ENCODE results near the gene RAP2A. TPM values are rescaled to one million over a fixed set of nuclear protein-coding genes. Genes with fewer than 3 reads are reported as not detected.
A peak's percentile ranks its signal among the peaks of the same experiment; 100 is the strongest.

RAP2A gene
- total RNA-seq, 1 donor from 2014 or later = 80.9 TPM

GRCh38 chr13:97446448-97446847 is 12.5 kb downstream of the RAP2A start:
- DNase-seq (ENCODE audit: low spot score) = no peak

- DNase-seq (ENCODE audit: low spot score) = no peak
Observed at GRCh38 chr13:97448503-97449251, 14.7 kb downstream of the RAP2A start.

DNA sequence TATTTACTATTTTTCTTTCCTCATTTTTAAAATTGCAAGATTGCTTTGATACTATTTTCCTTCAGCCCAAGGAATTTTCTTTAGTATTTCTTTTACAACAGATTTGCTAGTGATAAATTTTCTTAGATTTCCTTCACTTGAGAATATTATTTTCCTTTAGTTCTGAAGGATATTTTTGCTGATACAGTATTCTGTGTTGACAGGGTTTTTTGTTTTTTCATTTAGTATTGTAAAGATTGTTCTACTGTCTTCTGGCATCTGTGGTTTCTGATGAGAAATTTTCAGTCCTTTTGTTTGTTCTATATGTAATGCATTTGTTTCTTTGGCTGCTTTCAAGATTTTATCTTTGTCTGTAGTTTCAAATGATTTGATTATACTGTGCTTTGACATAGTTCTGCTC is 20.7 kb downstream of the RAP2A start:
- DNase-seq (ENCODE audit: low spot score) = no peak

DNA sequence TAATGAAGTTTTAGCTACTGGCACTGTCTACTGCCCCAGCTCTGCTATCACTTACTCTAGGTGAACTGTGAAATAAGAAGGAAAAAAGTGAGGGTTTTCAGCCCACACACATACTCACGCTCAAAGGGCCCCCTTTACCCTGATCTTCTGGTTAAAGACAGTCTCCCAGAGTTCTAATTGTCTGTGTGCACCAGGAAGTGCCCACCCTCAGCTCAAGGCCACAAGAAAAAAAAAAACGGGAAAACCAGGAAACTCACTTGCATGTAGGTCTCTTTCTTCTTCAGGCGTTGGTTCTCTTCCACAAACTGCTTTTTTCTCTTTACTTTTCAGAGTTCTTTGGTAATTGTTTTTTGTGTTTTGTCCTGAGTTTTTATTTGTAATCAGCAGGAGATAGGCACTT is 22.1 kb downstream of the RAP2A start:
- DNase-seq (ENCODE audit: low spot score) = no peak

- DNase-seq (ENCODE audit: low spot score) = no peak
Observed at GRCh38 chr13:97459215-97459777, 25.3 kb downstream of the RAP2A start.

DNA sequence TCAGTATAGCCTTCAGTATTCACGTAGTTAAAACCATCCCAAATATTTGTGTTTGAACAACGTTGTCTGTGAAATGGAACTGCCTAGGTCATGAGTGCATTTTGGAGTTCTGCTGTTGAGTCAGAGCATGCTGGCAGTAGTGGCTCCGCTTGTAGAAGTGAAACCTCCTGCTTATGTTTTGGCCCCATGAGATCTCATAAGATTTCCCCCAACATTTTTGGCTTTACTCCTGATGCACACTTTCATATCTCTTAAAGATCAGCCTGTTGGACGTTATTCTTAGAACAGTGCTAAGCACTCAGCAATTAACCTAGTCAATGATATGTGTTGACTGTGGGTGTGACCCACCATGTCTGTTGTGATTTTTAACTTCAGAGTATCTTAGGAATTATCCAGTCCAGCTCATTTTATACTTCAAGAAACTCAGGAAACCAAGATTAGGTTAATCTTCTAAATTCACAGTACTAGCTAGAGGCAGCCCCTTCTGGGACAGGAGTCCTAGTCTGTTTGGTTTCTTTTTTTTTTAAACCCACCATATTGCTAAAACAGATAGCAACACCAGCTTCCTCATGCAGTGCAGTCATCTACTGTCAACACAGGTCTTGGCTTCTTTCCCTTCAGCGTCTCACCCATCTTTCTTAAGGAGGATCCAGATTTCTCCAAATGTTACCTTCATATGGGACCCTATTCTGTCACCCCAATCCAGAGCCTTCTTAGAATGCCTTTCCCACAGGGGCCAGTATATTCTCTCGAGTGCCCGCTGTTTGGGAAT is 26.2 kb downstream of the RAP2A start:
- DNase-seq (ENCODE audit: low spot score) = peak; percentile 88

DNA sequence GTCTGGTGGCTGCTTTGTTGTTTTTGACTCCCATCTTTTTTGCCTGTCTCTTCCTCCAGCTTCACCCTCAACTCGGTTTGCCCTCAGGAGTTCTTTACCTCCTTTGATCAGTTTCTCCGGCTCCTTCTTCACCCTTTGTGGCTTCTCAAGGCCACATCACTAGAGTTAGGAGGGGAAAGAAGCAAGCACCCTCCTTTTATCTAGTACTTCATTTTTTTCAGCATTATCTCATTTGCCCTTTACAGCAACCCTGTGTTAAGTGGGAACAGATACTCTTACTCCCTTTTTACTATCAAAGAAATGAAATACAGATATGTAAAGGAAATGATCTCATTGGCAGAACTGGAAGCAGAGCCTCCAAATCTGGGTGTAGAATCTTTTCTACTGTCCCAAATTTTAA is 26.9 kb downstream of the RAP2A start:
- peak; percentile 80 for DNase-seq (ENCODE audit: low spot score)

DNA sequence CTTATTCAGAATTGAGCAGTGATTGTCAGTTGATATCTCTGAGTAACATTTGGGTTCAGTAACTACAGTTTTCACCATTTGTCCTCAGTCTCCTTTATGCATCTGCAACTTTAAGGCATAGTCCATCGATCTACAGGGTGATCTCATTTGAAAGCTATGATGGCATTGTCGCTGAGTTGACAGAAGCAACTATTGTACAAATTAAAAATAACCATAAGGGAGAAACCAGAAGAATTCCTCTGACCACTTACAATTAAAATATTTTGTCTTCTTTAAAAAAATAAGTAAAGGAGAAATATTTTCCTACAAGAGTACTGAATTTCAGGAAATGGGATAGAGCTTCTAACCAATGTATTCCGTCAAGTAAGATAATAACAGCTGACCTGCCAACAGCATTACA is 30.6 kb downstream of the RAP2A start:
- DNase-seq (ENCODE audit: low spot score) = no peak

- peak; percentile 62 for DNase-seq (ENCODE audit: low spot score)
Observed at GRCh38 chr13:97466722-97467121, 32.8 kb downstream of the RAP2A start.

GRCh38 chr13:97468331-97468730 is 34.4 kb downstream of the RAP2A start:
- DNase-seq (ENCODE audit: low spot score) = no peak

DNA sequence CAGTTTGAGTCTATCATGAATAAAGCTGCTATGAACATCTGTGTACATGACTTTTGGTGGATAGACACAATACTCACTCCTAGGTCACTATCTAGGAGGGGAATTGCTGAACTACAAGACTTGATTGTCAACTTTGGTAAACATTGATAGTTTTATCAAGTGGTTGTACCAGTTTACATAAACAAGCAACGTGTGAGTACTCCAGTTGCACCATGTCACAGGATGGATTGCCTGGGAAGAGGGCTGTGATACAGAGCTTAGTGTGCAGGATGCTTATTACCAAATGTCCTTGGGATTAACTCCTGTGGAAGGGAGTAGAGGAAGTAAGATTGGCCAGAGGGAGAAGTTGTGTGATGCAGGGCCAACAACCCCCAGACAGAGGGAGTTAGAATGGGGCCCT is 37.7 kb downstream of the RAP2A start:
- DNase-seq (ENCODE audit: low spot score) = no peak

DNA sequence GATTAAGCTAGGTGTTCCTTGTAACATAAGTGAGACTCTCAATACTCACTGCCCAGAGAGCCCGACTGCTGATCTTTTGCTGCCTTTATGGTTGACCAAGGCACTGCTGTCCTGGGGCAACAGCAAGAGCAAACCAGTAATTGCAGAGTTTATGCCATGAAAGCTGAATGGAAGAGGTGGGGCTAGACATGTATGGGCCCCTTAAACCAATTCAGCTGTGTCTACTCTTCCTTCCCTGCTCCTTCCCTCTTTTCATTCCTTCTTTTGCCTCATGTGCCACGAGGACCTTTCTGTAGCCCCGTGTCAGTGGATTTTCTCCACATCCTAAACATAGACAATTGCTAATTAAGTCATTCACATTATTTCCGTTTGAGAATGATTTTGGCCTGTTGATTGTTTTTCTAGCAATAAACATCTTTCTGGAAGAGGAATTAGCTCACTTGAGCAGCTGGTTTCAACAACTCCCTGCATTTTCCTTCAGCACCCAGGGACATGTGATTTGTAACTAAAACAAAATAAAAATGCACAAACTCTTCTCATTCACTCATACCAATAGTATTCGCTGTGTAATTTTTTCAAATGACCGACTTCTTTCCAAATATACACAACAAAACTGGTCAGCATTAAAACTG is 40.5 kb downstream of the RAP2A start:
- DNase-seq (ENCODE audit: low spot score) = no peak

DNA sequence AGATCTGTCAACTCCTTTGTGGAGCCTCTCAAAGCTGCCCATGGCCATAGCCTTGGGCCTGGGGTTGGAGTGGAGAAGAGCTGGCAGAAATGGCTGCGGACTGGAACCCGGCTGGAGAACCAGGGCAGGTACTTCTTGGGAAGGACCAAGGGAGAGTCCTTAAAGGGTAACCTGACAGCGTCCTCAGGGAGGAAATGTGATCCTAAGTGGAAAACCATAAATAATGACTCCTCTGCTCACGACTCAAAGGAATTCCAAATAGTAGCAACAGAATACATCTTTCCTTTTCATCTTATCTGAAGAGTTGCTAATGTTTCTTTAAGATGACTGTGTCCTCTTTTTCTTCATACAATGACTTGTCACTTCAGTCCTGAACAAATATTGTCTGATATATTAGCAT is 41.0 kb downstream of the RAP2A start:
- DNase-seq (ENCODE audit: low spot score) = no peak

DNA sequence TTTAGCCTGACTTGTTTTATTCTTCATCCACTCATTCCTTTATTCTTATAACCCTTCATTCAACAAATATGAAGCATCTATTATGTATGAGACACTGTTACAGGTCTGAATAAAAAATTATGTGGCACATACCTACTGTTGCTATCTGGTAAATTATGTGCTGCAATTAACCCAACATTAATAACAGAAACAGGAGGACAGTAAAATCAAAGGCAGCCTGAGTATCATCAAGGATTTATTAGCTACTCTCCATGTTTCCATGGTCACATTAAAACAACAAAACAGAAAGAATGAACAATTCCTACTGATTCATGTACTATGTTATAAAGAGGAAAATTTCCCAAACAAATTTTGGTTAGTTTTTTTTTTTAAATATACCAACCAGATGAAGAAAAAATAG is 43.9 kb downstream of the RAP2A start:
- DNase-seq (ENCODE audit: low spot score) = peak; percentile 32

GRCh38 chr13:97478247-97478646 is 44.3 kb downstream of the RAP2A start:
- DNase-seq (ENCODE audit: low spot score) = no peak

- DNase-seq (ENCODE audit: low spot score) = no peak
Observed at GRCh38 chr13:97483465-97483864, 49.5 kb downstream of the RAP2A start.

- DNase-seq (ENCODE audit: low spot score) = no peak
Observed at GRCh38 chr13:97484301-97484700, 50.3 kb downstream of the RAP2A start.

DNA sequence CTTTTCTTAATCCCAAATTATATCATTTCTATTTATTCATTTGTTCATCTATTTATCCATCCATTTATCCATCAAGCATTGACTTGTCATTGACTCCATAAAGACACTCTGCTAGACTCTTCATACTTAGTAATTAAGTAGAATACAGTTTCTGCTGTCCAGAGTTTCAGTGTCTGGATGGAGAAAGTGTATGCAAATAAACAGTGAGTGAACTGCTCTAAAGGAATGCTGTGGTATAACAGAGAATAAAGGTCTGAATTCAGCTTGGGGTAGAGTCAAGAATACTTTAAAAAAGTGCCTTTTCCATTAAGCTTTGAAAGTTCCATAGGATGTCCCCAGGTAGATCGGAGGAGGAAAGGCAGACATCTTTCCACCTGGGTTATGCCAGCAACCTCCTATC is 51.4 kb downstream of the RAP2A start:
- no peak for DNase-seq (ENCODE audit: low spot score)

- no peak for DNase-seq (ENCODE audit: low spot score)
Observed at GRCh38 chr13:97490702-97491307, 56.8 kb downstream of the RAP2A start.

GRCh38 chr13:97491452-97491851 is 57.5 kb downstream of the RAP2A start:
- no peak for DNase-seq (ENCODE audit: low spot score)

GRCh38 chr13:97492257-97492656 is 58.3 kb downstream of the RAP2A start:
- DNase-seq (ENCODE audit: low spot score) = no peak
